OCI-LY7 (cell line): Measurements from ENCODE around the gene RPE65. TPM values are rescaled to one million over a fixed set of nuclear protein-coding genes. Genes with fewer than 3 reads are reported as not detected.

Experiments used
- BruUV-seq: library from RNA; stranded (reverse); fragments of 400-500 nt; replicated peaks from 2 replicates; lab custom pipeline; 2021; lab: Mats Ljungman, UMichigan
- CTCF ChIA-PET: fragments of 300-600 bp; sonication (Branson Sonifier 250); formaldehyde crosslinking; loops from one replicate; lab custom pipeline; 2022; ENCODE audit warnings: antibody characterized with exemption; ENCODE audit not compliant: unreplicated experiment; lab: Charles Lee
- POLR2A ChIA-PET: fragments of 300-600 bp; sonication (Branson Sonifier 250); formaldehyde crosslinking; loops from one replicate; lab custom pipeline; 2022; ENCODE audit warnings: antibody characterized with exemption; lab: Charles Lee
- DNase-seq: peaks from one replicate; pipeline ENCODE4 v3.0.0-alpha.2; 2015; ENCODE audit warnings: low spot score
- H2AFZ ChIP-seq: fragments of 200-600 bp; sonication (generic), shearing (Covaris generic); 2 replicates; pipeline ENCODE4 v1.6.1; 2014; ENCODE audit warnings: mild to moderate bottlenecking, antibody characterized with exemption, low read length, moderate library complexity
- H3K27ac ChIP-seq: fragments of 200-600 bp; sonication (generic); 2 replicates; pipeline ENCODE4 v1.5.1; 2014; ENCODE audit warnings: mixed run types, low read depth, mild to moderate bottlenecking, moderate library complexity, low read length, inconsistent platforms; ENCODE audit not compliant: poor library complexity, severe bottlenecking
- H3K36me3 ChIP-seq: fragments of 200-600 bp; sonication (generic); 2 replicates; pipeline ENCODE4 v1.6.1; 2014; ENCODE audit warnings: mild to moderate bottlenecking, antibody characterized with exemption, low read length, moderate library complexity, mixed read lengths; ENCODE audit not compliant: insufficient read depth
- H3K4me1 ChIP-seq: fragments of 200-600 bp; sonication (generic); 2 replicates; pipeline ENCODE4 v1.5.1; 2014; ENCODE audit warnings: mild to moderate bottlenecking, low read length; ENCODE audit not compliant: insufficient read depth, poor library complexity, severe bottlenecking
- H3K4me2 ChIP-seq: fragments of 200-600 bp; sonication (generic); 2 replicates; pipeline ENCODE4 v1.6.1; 2014; ENCODE audit warnings: mild to moderate bottlenecking, low read length
- H3K4me3 ChIP-seq: fragments of 200-600 bp; sonication (generic); 2 replicates; pipeline ENCODE4 v1.5.1; 2014; ENCODE audit warnings: mild to moderate bottlenecking, low read depth, low read length; ENCODE audit not compliant: poor library complexity, severe bottlenecking
- H3K79me2 ChIP-seq: fragments of 200-600 bp; sonication (generic); 2 replicates; pipeline ENCODE4 v1.6.1; 2016; ENCODE audit warnings: low read depth, mild to moderate bottlenecking, low read length, moderate library complexity, mixed read lengths; ENCODE audit not compliant: insufficient read depth
- H3K9me2 ChIP-seq: fragments of 200-600 bp; sonication (generic); 2 replicates; pipeline ENCODE4 v1.6.1; 2016; ENCODE audit warnings: mild to moderate bottlenecking, low read length, mixed read lengths; ENCODE audit not compliant: insufficient read depth
- H3K9me3 ChIP-seq: fragments of 200-600 bp; sonication (generic); 2 replicates; pipeline ENCODE4 v1.6.1; 2014; ENCODE audit warnings: mild to moderate bottlenecking, mixed run types, low read length, mixed read lengths
- H4K20me1 ChIP-seq: fragments of 200-600 bp; sonication (generic); 2 replicates; pipeline ENCODE4 v1.6.1; 2014; ENCODE audit warnings: mild to moderate bottlenecking, antibody characterized with exemption, low read length, moderate library complexity, mixed read lengths; ENCODE audit not compliant: insufficient read depth
- CTCF ChIP-seq: fragments of 200-600 bp; sonication (generic); conservative IDR thresholded peaks from 2 replicates; pipeline ENCODE4 v1.5.1; 2014; ENCODE audit warnings: mild to moderate bottlenecking, antibody characterized with exemption, low read length, moderate library complexity, mixed read lengths
- EZH2phosphoT487 ChIP-seq: fragments of 200-600 bp; sonication (generic); IDR thresholded peaks from 2 replicates; pipeline ENCODE4 v1.6.1; 2018; ENCODE audit warnings: low read depth, borderline replicate concordance, mild to moderate bottlenecking, mixed run types, antibody characterized with exemption, low read length, moderate library complexity, mixed read lengths
- intact Hi-C: fragments of 100-400 bp; cut with micrococcal nuclease; formaldehyde crosslinking; loops from one replicate; pipeline ENCODE4 v1.10.0; 2022; ENCODE audit not compliant: unreplicated experiment
- small RNA-seq: library from RNA; depleted of rRNA; stranded (forward); fragments of <200 nt; gene quantifications from one replicate; pipeline ENCODE3, GENCODE V24; 2014
- total RNA-seq, 2 experiments: library from RNA; depleted of rRNA in 1 of 2; stranded (reverse); fragments of >200 nt in 1 of 2; shearing (Covaris generic) in 1 of 2; gene quantifications; 2 replicates each; pipeline ENCODE4 v1.2.3, GENCODE V29; 2014 to 2022

Gene RPE65
- total RNA-seq, 2 experiments from 2014 or later, result not detected

GRCh38 chr1:68379085-68379478, 70.7 kb downstream of the RPE65 start:
- CTCF ChIA-PET, result no interaction called here
- Histone ChIP-seq H3K4me1 (no peaks in the 10 kb centered on the region), H4K20me1 (no peaks in the 10 kb centered on the region), H2AFZ (no peak overlapping the region), H3K4me3 (no peak overlapping the region), H3K27ac (no peak overlapping the region), H3K9me3 (no peaks in the 10 kb centered on the region), H3K79me2 (no peaks in the 10 kb centered on the region), H3K36me3 (no peaks in the 10 kb centered on the region), H3K9me2 (no peaks in the 10 kb centered on the region), H3K4me2 (no peak overlapping the region)
- DNase-seq, result no peak
- TF ChIP-seq CTCF (no peak), EZH2phosphoT487 (no peak)
- intact Hi-C loops, result no loop called here
- BruUV-seq, result no TSS peak
- POLR2A ChIA-PET, result interaction anchor here (0.5 to 1.3 kb wide), 4 partner anchors 13 to 40 kb away, joined by 3 read pairs; no protein-coding TSS in a partner anchor

Small RNA genes within 50 kb of the gene (small RNA-seq; reads per million reads assigned to genes)
- gene AL139413.1, result not detected

Other genes with a start within 250 kb of the RPE65 start
- gene WLS, start 217.4 kb downstream of the RPE65 start, total RNA-seq (2014; rRNA removed; shearing (Covaris generic)), result not detected in 2 replicates
- gene WLS, start 217.4 kb downstream of the RPE65 start, total RNA-seq (2022), result 0.31 TPM in 1 of 2 replicates, not detected in the other
- gene DEPDC1, start 47.1 kb upstream of the RPE65 start, total RNA-seq (2014; rRNA removed; shearing (Covaris generic)), result 20.6 and 20.8 TPM in 2 replicates
- 45.7 and 49.6 TPM in 2 replicates for gene DEPDC1, start 47.1 kb upstream of the RPE65 start, total RNA-seq (2022)